ENCODE measurements around the gene CST3.
"Not testable (repeated sequence)": the region's sequence is repeated elsewhere in the genome, so short reads cannot be mapped to it uniquely, and the experiment has no call there.

Gene CST3

DNA sequence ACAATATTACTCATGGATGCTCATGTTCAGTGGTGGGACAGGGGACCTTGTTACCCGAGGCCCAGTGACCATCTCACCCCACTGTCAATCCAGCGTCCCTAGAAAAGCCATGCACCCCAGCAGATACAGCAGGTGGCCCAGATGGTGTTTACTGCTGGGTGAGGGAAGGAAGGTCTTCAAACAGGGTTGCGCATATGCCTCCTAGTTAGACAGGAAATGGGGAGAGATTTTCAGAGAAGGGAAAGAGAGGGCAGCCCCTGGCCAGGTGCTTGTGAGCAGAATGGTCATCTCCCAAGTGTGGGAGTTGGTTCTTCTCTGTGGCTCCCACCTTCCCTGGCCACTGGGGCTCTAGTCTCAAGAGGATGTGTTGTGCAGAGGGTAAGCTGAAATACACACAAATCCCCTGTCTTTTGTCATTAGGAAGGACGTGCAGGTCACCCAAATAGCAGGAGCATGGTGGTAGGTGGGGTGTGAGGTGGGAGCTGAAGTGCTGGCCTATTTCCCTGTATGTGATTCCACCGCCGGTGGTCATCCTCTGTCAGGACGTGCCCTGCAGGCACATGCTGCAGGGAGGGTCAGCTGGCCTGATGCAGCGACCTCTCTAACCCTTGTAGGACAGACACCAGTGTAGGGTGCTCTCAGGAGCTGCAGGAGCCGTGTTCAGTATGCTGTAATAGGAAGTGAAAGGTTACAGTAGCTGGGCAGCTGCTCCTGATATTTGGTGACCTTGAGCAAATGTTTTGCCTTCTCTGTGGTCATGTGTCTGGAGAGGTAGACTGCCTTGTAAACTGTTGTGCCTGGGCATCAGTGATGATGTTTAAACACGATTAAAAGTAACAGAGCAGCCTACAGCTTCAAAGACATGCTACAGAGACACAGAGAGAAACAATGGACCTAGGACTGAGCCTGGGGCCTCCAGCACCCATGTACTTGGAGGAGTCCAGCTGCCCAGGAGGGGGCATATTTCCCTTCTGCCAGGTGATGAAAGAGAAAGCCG is 3.2 kb upstream of the CST3 start:
- DNase-seq, result no peak

DNA sequence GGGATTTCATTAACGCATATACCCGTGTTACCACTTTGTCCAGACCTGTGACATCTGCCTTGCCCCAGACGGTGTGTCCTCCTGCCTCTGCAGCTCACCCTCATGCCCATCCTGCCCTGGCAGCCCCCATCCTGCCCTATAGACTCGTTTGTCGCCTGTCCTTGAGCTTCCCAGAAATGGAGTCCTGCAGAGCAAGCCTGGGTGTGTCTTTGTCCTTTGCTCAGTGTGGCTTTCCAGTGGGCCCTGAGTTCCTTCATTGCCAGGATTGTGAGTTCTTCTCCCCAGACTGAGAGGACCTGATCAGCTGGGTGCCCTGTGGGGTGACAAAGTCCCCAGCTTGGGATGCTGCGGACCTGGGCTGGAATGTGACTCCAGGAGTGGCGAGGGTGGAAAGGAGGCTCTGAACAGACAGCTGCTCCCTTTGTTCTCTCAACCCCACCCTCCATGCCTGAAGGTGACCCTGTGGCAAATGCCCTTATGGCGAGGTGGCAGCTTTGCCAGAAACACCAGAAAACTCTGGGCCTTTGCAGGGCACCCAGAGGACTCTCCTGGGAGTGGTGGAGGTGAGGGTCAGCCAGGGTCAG is 2.4 kb upstream of the CST3 start:
- DNase-seq, result no peak

DNA sequence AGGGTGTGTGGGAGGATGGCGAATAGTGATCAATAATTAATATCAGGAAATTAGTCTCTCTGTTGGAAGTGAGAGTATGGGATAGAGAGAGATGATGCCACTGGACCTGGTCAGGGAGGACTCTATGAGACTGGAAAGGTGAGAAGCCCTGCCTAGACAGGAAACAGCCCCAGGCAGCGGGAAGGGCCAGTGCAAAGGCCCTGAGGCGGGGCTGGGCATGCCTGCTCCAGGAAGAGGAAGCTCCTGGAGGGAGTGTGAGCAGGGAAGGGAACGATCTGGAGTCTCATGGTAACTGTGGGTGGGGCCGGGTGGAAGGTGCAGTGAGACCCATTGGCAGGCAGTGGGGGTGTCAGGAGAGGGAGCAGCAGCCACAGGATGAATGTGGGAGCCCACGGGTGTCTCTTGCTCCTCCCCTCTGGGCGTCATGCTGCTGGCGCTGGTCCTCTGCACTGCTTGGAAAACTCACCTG is 1.8 kb upstream of the CST3 start:
- DNase-seq, result no peak

DNA sequence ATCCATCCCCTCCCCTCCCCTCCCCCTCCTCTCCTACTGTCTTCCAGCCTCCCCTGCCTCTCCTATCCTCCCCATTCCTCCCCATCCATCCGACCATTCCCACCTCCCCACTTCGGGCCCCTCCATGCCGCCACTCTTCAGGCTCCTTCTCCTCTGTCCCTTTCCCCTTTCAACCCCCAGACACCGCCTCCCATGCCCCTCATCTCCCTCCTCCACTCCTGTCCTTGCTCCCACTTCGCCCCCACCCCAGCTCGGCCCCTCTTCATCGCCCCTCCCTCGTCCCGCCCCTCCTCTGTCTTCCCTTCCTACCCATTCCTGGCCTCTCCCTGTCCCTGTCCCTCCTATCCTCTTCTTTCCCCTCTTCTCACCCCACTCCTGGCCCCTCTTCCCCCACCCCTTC is 554 bp upstream of the CST3 start:
- no peak for DNase-seq

DNA sequence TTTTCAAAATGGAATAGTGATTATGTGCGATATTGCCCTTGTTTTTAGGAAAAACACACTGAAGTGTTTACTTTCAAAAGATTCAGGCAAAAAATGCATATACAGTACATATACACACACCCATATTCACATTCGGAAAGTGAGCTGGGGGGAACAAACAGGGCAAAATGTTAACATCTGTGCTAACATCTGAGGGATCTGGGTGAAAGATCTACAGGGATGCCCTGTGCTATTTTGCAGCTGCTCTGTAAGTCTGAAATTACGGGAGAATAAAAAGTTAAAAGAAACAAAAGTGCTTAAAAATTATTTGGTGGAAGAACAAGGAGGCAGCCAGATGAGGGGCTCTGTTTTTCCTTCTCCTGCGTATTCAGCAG is 860 bp downstream of the CST3 start:
- DNase-seq, result no peak

DNA sequence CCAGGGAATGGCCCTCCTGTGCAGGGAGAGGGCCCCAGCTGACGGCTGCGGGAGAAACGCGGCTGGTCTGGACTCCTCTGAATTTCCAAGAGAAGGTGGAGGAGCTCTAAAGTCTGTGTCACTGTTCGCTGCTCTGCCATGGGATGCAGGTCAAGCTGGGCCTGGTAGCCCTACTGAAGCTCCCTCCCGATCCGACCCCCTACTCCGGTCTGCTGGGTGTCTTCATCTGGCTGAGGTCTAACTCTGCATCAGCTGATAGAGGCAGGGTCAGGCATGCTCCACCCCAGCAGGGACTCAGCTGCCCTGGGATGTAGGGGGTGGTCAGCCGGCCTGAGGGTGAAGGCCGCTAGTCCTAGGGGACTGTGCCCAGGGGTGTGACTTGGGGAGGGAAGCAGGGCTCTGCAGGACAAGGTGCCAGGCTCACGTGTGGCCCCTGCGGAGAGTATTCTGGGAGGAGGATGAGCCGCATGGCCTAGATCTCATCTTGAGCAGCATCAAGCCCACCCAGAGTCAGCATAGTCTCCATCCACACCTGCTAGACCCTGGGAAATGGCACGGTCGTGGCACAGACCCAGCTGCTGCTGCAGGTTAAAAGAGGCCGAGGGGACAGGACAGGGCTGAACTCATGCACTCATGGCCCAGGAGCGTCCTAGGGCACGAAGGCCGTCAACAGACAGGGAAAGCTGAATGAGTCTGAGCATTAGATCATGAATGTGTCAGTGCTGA is 1.4 kb downstream of the CST3 start:
- no peak for DNase-seq

DNA sequence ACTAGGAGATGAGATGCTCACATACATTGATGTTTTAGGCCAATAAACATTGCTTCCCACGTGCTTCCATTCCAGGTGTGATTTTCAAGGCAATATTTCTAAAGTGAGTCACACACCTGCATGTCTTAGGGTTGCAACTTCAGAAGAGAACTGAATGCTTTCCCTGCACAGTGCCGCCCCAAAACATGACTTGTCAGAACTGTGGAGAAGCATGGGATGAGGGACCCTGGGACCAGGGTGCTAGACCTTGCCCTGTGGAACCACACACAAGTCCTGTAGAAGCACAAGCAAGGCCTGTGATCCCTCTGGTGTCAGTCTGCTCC is 2.0 kb downstream of the CST3 start:
- DNase-seq, result not testable (repeated sequence)

DNA sequence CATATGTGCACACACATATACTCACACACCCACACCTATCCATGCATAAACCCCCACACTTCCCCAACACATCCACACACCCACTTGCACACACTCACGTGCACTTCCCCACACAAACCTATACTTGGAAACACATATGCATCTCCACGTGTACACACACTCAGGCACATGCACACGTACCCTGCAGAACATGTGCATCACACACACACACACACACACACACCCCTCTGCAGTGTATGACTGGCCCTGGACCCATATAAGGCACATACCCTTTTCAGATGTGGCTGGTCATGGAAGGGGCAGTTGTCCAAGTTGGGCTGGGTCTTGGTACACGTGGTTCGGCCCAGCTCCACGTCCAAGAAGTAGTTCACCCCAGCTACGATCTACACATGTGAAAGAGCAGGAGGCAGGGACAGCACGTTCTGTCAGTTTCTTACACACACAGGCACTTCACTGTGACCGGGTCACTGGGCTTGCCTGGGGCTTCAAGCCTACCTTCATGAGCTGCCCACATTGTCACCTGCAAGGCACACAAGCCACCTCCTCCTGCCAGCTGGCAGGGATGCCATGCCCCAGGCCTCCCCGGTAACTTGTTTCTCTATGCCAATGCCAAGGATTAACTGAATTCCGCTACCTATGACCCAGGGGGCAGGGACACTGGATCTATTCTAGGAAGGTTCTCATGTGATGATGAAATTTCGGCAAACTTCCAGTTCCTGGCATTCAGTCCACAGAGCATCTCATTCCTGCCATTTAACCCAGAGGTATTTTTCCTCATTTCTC is 2.6 kb downstream of the CST3 start:
- no peak for DNase-seq

DNA sequence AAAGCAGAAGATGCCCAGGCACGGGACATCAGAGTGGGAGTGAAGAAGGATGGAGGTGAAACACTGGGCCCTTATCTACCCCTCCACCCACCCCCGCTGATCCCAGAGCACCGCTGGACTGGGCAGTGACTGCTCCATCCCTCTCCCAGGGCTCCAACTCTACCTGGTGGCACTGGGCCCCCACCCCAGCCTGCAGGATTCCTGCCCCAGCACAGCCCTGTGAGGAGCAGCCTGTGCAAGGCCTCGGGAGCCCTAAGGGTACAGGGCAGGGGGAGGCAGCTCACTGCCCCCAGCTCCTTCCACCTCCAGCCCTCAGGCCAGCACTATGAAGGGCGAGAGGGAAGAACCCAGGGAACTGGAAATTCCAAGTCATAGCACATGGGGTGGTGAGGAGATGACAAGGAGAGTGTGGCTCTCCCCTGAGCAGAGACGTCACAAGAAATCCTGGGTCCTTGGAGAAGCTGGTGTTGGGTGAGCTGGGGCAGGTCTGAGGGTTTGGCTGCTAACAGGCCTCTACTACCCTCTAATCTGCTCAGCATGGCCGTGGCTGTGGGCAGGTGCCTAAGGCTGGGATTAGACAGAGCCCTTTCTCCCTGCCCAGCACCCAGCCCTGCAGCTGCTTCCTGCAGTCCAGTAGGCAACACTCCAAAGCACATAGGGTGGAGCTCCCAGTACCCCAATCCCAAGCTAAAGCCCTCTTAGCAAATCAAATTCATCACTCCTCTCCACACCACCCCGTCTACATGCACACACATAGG is 3.5 kb downstream of the CST3 start:
- no peak for DNase-seq

DNA sequence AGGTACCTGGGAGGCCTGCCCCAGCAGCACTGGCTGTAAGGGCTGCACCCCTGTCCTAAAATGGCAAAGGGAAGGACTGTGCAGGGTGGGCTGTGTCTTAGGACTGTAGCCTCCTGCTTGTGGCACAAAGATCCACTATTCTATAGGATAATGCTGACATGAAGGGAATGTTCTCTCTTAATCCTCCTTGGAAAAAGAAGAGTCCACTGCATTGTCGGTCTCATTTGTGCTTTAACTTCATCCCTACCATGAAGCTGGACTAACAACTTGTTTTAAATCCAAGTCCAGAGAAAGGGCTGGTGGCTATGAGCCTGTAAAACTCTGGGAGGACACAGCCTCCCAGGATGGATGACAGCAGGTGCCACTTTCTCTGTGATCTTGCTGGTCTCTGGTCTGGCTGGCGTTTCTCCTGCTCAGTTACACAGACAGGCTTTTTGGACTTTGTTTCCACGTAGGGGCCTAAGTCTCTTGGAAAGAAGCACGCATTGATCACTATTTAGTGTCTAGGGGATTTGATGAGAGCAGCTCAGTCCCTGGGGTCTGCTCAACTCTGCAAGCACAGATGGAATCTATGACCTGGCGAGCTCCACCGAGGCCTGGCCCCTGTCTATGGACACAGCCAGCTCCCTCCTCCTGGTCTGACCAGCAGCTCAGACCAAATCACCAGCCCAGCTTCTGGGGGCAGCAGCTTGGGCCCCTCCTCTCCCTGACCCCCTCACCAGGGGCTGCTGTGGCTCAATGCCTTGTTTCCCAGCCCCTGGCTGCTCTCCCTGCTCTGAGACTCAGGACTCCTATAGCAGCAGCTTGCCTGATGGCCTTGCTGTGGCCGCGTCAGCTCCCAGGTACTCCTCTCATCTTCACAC is 4.8 kb downstream of the CST3 start:
- DNase-seq, result no peak

DNA sequence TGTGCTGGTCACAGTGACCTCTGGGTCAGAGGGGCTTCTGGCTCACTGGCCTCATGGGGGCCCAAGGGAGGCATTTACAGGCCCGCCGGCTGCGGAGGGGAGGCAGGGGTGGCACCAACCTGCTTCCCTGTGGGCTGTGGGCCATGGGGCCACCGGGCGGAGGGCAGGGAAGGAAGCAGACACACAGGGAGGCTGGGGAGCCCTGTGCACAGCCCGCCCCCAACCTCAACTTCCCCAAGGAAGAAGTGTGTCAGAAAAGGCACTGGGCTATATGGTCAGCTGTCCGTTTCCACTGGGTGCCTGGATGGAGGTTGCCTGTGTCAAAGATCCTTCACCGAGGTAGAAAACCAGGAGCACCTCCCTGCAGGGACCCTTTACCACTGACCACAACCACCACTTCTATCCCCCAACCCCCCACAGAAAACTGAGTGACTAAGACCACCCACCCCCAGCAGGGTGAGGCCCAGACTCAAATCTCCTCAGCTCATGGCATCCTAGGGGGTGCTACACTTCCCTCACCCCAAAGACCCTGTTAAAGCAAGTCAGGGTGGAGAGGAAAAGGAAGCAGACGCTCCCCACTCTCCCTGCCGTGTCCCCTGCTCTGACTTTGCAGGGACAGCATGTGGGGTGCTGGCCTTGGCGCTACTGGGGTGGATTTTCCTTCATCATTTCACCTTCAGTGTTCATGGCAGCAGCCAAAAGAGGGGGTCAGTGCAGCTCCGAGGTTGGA is 5.6 kb downstream of the CST3 start:
- no peak for DNase-seq

DNA sequence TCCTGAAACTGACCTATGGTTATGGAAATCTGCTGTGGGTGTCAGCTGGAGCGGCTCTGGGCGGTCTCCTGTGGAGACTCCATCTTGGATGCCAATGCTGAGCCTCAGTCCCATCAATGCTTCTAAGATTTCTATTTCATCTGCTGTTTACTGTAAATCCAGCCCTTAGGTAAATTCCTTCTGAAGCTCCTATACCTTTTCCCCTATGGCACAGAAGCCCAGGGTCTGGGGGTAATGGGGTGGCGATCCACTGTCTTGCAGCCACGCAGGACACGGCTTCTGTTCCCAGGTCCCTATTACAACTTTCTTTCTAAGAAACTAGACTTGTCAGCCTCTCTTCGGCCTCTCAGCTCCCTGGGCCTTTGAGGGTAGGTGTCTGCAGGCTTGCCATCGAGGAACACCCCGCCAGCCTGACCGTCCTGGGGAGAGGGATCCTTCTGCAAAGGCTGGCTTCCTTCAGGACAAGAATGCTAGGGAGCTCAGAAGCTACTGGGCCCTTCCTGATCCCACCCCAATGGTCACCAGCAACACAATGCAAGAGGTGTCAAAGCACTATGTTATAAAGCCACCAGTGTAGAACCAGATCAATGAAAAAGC is 6.4 kb downstream of the CST3 start:
- no peak for DNase-seq

DNA sequence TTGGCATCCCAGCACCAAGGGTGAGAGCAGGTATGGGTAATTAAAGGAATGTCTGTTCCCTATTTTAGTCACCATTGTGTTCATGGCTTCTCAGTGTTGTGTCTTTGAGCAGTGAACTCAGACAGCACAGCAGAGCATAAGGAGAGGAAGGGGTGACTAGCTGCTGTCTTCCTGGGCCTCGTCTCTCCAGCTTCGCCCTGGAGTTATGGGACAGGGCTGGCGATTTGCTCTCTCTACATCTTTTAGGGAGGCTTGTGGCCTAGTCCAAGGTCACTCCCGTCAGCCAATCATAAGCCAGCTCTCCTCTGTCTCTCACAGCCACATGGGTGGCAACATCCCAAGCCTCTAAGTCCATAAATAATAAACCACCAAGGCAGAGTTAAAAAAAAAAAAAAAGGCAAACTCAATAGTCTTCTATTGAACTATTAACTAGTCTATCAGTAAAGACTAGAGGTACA is 7.3 kb downstream of the CST3 start:
- DNase-seq, result no peak

DNA sequence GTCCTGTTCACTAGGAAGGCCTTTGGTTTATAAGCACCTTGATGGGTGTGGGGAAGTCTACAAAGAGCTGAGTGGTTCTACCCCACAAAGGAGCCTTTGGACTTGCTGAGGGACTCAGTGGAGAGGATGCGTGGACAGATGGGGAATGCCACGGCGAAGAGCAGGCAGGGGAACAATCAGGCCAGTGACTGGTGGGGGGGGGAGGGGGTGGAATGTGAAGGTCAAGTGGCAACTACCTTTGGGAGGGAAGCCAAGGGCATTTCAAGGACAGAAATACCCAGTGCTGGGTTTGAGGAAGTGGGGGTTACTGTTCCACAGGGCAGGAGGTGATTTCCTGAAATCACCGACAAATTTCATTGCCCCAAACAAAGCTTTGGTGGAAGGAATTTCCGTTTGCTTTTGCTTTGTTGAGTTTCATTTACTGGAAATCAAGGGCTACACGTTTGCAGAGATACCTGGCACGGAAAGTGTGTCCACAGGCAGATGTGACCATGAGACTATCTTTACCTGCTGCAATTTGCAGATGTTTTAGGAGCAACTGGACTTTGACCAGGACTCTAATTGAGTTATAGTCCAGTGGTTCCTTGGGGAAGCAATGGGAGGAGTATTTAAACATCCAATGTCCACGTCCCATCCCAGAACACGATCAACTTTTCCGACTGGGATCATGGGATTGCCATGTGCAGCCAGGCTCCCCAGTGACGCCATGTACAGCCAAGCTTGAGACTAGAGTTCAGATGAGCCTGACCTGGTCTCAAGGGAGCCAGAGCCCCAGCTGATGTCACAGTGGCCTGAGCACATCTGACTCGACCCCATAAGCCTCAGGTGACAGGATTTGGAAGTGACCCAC is 8.0 kb downstream of the CST3 start:
- no peak for DNase-seq

DNA sequence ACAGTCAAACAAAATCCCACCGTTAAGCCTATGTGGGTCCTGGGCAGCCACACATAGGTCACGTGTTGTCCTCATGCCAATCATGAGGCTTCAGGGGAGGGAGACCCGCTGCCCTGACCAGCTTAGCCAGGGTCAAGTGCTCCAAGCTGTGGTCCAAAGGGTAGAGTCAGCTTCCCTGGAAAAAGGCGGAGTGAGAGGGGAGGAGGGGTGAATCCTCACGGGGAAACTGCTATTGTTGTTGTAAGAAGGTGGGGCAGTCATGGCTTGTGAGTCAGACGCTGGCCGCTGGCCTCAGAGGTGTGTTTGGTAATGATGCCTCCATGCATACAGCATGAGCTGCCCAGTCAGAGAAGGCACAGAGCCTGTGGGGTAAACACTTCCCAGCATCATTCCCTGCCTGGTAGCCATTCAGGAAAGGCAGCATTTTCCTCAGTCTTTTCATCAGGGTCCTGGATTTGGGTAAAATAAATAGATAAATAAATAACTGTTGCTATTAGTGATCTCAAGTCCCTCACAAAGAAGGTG is 8.7 kb downstream of the CST3 start:
- DNase-seq, result no peak

DNA sequence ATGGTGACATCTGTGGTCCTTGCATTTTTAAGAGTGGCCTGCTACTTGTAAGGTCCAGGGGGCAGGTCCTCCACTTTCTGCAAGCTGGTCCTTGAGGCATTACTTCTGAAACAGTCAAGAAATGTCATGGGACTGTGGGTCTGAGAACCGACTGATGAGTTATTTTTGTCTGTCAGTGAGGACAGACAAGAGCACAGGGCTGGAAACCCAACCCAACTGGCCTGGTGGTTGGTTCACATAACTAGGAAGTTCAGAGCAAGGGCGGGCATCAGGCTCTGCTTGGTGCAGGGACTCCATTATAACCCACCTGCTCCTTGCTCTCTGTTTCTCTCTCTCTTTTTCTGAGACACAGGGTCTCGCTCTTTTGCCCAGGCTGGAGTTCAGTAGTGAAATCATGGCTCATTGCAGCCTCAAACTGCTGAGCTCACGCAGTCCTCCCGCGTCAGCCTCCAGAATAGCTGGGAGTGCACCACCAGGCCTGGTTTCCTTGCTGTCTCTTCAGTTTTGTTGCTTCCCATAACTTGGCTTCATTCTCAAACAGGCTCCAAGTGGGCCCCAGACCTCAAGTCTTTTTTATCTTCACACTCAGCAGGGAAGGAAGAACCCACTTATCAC is 9.2 kb downstream of the CST3 start:
- no peak for DNase-seq

DNA sequence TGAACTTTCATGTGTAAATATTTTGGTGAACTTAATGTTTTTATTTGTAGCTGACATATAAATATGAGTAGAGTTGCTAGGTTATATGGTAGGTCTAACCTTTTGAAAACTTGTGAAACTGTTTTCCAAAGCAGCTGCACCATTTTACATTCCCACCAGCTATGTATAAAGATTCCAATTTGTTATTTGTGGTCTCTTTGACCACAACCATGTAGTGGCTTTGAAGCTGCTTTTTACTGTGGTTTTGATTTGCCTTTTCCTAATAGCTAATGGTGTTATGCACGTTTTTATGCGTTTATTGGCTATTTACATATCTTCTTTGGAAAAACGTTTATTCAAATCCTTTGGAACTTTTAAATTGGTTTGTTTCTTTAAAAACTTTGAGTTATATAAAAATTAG is 10.3 kb downstream of the CST3 start:
- no peak for DNase-seq

DNA sequence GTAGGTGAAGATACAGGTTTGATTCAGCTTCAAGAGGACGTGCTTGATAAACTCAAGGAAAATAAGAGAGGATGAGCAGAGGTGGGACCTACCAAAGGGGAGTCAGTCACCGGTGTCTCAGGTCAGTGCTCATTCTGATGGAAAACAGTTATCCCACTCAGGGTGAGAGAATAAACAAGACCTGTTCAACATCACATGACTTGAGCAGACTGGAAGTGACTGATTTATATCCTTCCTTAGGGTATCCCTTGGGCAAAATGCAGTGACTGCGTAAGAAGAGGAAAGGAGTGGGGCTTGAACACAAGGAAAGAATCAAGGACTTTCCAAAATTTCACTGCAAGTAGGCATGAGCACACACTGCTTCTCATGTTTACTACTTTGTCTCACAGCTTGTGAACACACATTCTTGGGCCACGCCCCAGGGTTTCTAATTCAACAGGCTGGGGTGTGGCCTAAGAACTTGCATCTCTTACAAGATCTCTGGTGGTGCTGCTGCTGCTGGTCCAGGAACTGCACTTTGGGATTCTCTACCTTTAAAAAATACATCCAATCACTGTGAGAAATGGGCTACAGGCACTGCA is 11.6 kb downstream of the CST3 start:
- no peak for DNase-seq
